Dedifferentiated amniotic fluid mesenchymal stem cell (primary cell): Measurements from ENCODE around the gene PRR12.
A peak's percentile ranks its signal among the peaks of the same experiment; 100 is the strongest.

ENCODE experiments used
- DNase-seq: peaks from one replicate; pipeline ENCODE4 v3.0.0-alpha.2; 2016; ENCODE audit errors: extremely low spot score

PRR12 gene

DNA sequence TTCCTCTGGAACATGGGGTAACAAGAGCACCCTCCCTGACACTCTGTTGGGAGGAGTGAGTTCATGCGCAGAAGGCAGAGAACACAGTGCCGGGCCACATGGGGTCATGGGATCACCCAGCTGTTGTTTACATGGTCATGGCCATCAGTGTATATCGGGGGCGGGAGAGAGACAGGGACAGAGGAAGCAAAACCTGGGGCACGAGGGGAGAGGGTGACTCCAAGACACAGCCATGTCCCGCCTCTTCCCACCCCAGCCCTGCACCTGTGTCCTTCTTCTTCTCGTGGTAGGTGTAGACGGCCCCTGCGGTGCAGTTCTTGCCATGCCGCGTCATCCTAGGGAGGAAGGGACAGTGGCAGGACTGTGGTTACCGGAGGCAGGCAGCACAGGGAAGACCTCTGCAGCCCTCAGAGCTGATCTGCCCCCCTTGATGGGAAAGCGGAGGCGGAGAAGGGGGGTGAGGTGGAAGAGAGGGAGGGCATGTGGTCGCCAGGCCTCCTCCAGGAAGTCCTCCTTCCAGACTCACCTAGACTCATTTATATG lies 30.6 kb upstream of the PRR12 start:
- DNase-seq, result no peak

DNA sequence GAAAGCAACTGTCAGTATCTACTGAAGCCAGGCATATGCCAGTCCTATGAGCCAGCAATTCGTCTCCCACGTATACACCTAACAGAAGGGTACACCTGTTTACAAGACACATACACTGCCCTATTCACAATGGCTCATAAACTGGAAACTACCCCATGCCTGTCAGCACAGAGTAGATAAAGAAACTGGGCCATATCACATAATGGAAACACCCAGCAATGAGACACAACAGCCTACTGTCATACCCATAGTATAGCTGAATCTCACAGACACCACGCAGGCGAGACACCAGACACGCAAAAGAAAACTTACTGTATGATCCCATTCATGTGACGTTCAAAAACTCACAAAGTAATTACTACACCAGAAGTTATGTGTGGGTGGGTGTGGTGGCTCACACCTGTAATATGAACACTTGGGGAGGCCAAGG lies 26.4 kb upstream of the PRR12 start:
- no peak for DNase-seq

DNA sequence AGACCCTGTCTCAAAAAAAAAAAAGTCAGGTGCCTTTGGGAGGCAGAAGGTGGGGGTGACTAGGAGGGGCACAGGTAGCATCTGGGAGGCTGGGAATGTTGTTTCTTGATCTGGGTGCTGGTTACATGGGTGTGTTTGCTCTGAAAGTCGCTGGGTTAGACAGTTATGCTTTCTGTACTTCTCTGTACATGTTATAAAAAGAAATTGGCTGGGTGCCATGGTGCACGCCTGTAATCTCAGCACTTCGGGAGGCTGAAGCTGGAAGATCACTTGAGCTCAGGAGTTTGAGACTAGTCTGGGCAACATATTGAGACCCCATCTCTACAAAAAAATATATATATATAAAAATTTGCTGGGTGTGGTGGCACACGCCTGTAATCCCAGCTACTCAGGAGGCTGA lies 25.7 kb upstream of the PRR12 start:
- DNase-seq, result no peak

DNA sequence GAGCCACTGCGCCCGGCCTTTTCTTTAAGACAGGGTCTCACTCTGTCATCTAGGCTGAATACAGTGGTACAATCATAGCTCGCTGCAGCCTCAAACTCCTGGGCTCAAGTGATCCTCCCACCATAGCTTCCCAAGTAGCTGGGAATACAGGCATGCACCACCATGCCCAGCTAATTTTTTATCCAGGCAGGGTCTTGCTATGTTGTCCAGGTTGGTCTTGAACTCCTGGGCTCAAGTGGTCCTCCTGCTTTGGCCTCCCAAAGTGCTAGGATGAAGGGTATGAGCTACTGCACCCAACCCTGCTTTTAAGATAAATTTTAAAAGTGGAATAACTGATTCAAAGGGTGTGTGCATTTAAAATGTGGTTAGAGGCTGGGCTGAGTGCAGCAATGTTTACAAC lies 24.7 kb upstream of the PRR12 start:
- DNase-seq, result no peak

DNA sequence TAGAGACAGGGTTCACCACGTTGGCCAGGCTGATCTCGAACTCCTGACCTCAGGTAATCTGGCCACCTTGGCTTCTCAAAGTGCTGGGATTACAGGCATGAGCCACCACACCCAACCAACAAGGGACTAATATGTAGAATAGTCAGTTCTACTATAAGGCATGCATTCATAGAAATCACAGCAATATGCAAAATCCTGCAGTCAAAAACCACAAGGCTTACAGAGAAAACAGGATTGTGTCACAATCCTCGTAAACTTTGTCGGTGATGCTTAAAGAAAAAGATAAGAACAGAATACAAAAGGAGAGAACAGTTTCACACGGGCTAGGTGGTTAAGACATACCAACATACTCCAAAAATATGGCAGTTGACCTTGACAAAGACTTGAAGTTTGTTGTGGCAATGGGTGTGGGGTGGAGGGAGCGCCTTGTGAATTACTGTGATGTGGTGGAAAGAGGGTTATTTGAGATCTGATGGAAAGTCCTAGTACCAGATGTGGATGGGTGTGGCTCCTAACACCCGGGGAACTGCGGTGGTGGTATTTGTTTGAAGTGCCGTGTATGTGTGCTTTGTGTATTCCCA lies 23.0 kb upstream of the PRR12 start:
- DNase-seq, result no peak

DNA sequence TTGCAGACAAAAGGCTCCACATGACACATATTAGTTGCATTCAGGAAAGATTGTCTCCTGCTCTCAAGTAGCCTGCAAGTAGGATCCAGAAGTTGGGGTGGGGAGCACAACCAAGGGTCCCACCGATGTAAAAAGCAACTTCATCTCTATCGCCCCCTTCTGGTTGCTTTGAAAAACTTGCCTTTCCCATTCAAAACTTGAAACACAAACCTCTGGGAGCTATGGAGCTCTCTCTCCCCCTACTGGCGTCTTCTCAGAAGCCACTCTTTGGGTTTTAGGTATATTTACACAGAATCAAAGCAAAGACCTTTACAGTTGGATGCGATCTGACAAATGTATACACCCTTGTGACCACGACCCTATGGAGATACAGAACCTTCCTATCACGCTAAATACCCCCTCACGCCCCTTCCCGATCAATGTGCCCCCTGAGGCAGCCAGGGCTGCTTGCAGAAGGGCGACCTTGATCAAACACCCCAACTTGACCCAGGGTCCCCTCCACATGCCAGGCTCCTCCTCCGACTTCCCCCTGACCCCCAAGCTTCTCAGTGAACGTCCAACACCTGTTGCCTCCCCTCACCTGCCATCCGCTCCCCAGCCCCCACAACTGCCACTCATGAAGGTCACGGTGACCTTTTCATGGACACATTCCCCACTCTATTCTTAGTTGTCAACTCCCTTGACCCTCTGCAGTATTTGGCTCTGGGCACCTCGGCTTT lies 20.7 kb upstream of the PRR12 start:
- peak; percentile 88 for DNase-seq

DNA sequence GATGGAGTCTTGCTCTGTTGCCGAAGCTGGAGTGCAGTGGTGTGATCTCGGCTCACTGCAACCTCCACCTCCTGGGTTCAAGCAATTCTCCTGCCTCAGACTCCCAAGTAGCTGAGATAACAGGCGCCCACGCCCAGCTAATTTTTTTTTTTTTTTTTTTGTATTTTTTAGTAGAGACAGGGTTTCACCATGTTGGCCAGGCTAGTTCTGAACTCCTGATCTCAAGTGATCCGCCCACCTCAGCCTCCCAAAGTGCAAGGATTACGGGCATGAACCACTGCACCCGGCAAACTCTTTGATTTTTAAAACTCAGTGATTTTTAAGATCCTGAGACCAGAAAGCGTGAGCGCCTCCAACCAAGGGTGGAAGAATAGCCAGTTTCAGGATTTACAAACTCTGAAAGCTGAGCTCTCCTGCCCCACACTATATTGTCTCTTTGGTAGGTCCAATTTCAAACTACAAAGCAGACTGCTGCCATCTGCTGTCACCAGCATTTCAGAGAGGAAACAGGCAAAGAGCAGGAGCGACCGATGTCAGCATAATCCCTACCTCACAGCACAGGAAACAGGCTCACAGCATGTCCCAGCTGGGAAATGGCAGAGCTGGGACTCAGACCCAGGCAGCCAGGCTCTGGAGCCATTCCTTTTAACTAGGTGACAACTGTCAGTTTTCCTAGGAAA lies 19.8 kb upstream of the PRR12 start:
- DNase-seq, result no peak

DNA sequence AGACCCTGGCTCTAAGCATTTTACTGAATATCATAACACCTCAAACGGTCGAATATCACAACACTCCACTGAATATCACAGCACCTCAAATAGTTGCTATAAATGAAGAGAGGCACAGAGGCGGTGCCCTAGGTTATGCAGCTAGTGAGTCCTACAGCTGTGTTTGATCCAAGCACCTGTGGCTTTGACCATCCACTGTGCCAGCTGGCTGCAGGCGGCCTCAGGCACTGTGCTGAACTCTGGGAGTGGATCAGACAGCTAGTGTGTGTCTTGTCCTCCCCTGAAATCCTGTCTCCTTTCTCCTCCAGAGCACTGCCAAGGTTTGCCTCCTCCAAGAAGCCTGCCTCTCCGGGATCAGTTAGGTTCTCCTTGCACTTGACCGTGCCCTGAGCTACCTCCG lies 18.0 kb upstream of the PRR12 start:
- DNase-seq, result no peak

DNA sequence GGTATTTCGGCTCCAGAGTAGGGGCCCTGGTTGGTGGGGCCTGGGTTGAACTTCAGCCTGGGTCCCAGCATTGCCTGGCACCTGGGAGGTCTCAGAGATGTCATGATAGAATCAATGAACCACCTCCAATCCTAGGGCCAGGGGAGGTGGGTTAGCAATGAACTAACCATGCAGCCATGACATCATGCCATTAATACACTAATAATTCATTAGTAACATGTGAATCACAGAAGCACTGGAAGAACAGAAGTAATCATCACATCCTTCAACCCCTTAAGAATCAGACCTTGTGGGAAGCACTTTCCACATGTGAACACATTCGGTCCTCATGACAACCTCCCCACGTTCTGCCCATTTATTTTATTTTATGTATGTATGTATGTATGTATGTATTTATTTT lies 17.6 kb upstream of the PRR12 start:
- no peak for DNase-seq

DNA sequence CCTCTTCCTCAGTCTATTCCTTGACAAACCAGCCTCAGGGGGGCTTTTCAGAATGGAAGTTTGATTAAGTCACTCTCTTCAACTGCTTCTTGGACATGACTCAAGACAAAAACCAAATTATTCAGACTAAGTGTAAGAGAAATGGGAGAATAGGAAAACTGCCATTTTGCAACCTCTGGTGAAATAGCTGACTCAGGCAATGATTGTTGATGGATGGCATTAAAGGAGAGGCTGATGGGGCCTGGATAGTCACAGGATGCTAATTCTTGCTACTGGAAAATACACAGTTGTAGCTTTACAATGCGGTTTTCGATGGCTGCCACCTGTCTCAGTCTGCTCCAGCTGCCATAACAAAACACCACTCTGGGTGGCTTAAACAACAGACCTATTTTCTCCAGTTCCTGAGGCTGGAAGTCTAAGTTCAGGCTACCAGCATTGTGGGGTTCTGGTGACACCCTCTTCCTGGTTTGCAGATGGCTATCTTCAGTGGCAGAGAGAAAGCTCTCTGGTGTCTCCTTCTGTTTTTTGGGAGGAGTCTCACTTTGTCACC lies 16.7 kb upstream of the PRR12 start:
- no peak for DNase-seq

DNA sequence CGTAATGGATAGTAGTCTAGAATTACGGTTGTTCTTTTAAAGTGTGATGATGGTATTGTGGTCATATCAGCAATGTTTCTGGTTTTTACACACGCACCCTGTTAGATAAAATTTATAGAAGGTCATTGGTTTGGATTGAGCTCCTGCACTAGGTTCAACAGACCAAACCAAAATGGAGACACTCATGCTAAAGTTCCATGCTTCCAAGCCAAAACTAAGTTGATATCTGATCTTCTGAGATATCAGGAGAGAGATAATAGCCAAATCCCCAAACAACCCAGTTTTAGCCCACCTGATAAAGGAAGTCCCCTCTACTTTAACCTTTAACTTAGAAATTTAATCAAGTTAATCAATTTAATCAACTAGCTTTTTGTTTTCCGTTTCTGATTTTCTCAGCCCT lies 11.8 kb upstream of the PRR12 start:
- no peak for DNase-seq

DNA sequence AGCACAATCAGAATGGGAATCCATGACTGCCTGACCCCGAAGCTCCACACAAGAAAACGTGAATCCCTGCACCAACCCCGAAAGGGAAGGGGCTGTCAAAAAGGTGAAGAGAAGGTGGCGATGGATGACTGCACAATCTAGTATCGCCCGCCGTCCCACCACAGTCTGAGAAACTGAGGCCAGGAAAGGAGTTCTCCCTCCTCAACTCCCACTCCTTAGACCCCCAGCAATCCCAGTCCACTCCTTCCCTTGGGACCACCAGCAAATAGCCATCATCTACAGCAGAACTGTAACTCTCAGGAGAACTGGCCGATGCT lies 11.1 kb upstream of the PRR12 start:
- DNase-seq, result no peak

DNA sequence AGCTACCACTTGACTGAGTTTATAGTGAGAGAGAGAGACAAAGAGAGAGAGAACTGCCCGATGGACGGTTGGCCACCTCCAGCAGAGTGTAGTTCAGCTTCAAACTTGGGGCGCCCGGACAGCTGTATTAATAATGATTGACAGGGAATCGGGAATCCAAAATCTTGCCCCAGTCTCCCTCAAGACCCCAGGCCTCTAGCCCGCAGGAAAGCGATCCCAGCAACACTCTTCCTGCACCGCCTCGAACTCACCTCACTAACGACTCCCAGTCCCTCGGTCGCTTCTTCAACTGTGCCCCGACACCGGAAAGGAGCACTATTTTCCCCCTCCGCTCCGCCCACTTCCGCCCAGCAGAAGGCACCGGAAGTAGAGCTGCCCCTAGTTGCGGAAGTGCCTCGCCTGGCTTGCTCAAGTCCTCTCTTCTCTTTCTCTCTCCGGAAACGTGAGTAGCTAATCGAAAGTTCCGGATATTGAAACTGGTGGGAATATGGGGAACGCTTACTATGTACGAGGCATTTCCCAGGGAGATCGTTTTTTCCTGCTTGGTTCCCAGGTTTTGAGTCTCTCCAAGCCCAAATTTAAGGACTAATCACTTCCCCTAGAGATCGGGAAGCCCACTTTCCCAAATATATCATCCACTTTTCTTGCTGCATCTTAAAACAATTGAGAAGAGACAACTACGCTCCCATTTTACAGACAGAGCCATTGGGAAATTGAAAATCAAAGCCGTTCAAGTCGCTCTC lies 10.5 kb upstream of the PRR12 start, which contains the start of gene NOSIP:
NOSIP (minus strand) TSS at position 293 of the 743 bp plus-strand sequence. CDS start 19,865 bp downstream, outside the sequence.
- DNase-seq, result peak; percentile 95

DNA sequence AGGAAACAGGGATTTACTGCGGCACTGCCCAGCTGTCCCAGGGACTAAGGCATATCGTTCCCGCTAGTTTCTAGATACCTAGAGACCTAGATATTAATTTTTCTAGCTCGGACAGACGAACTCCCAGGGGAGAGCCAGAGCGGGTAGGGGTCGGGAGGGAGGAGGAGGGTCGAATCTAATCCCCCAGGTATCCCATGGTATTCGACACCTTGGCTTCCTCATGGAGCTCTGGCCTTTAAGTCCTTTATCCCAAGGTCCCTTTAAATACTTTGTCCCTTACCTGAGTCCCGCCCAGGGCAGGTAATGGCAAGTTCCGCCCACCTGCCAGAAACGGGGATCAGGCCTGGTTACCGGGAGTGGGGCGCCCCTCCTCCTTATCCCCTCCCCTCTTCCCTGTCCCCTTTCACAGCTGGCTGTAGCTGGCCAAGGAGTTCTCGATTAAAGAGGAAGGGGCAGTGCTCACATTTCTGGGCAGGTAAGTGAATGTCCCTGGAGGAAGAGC lies 9.9 kb upstream of the PRR12 start, which contains the start of gene PRRG2:
PRRG2 (plus strand) TSS at position 310 of the 502 bp plus-strand sequence. CDS start 1,904 bp downstream, outside the sequence.
- no peak for DNase-seq

DNA sequence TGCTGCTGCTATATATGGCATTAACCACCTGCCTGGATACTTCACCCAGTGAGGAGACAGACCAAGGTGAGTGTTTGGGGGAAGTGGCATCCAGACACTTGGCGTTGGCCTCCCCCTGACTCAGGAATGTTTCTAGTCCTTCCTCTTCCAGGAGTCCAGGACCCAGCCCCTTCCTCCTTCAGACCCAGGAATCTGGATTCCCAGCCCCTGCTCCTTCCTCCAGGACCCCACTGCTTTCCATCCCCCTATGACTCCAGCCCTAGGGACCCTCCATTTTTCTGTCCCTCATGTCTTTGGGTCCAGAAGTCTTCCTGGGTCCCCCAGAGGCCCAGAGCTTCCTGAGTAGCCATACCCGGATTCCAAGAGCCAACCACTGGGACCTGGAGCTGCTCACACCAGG lies 7.7 kb upstream of the PRR12 start:
- DNase-seq, result no peak

DNA sequence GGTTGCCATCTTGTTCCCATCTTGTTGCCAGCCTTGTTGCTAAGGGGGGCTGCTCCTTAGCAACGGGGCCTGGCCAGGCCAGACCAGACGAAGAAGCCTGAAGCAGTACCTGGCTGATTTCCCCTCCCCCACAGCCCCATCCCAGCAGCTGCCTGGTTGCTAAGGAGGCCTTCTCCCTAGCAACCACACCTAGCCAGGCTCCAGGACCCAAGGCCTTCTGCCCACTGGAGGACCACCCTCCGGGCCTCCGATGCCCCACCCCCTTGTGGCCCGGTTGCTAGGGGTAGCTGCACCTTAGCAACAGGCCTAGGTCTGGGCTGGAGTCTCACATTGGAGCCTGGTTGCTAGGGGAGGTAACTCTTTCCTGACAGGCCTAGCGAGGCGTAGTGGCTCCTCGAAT lies 6.0 kb upstream of the PRR12 start:
- no peak for DNase-seq

DNA sequence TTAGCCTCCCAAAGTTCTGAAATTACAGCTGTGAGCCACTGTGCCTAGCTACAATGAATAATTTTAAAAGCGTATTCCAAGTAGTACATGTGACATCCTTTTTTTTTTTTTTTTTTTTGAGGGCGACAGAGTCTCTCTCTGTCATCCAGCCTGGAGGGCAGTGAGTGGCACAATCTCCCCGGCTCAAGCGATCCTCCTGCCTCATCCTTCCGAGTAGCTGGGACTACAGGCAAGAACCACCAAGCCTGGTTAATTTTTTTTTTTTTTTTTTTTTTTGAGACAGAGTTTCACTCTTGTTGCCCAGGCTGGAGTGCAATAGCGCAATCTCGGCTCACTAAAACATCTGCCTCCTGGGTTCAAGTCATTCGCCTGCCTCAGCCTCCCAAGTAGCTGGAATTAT lies 3.8 kb upstream of the PRR12 start:
- DNase-seq, result no peak

DNA sequence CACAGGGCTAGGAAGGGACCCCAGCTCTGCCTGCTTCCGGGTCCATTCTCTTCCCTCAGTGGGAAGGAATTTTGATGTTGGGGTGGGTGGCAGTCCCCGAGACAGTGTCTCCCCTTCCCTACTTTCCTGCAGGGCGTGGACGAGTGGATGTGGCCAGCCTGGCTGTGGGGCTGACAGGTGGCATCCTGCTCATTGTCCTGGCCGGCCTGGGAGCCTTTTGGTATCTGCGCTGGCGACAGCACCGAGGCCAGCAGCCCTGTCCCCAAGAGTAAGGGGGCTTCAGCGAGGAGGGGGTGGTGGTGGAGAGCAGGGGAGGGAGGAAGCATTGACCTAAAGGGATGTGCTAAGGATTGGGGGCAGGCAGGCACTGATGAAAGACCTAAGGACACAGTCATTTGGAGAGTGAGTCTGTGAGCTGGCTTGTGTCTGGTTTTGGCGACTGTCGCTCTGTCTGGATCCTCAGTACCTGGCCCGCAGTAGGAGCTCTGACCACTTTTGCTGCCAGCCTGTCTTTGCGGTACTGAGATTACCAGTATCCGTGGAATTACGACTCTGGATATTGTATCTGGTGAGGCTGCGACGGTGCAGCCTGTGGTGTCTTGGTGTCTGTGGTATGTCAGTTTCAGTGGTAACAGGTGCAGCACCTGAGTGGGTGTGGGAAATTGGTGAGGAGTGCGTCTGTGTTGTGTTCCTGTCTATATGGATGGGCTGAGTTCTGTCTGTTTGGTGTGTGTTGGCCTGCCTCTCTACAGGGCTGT lies 2.4 kb upstream of the PRR12 start:
- no peak for DNase-seq

DNA sequence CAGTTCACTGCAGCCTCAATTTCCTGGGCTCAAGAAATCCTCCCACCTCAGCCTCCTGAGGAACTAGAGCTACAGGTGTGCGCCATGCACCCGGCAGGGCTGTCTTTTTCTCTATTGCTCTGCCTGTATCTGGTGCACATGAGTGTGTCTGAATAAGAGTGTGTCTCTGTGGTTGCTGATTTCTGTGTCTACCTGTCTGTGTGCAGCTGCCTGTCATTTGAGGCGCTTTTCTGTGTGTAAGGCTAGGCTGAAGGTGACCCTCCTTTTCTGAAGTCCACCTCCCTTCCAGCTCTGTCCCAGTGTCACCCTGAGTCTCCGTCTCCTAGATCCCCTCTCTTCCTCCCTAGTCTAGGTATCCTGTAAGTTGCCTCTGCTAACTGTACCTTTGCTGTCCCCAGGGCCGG lies 1.5 kb upstream of the PRR12 start:
- no peak for DNase-seq

DNA sequence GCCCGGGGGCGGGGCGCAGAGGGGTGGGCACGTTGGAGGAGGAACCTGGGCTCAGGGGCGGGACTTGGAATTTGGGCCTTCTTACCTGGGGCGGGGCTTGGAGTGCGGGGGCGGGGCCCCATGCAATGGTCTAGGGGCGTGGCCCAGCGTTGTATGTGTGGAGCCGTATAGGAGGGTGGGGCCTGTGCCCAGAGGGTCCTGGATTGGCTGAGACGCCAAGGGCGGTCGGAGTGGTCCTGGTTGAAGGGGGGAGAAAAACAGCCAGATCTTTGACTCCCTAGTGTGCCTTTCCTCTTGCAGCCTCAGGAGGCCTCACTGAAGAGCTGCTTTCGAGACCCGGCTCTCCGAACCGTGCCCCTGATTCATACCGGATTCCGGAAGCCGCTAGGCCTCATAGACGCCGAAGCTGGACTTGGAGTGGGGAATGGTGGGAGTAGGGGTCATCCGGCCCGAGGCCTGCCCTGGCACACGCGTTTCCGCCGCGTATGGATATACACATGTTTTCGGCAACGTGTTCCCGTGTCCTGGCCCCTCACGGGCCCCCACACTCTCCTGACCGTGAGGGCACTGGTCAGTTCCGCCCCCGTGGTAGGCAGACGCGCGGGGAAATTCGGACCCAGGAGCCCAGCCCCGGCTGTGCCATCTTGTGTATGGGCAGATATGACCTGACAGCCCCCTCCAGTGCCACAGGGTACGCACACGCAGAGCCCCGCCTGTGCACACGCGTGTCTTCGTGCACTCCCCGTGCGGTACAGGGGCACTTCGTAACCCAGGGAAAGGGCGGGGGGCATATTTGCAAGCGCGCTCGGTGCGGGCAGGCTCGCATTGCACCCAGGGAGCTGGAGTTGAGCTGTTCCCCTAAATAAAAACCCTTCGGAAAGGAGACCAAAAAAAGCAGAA lies 661 bp upstream of the PRR12 start:
- DNase-seq, result peak; percentile 83
